Liver (tissue), 9 donors: Measurements from ENCODE around the gene HBE1. TPM values are rescaled to one million over a fixed set of nuclear protein-coding genes. Genes with fewer than 3 reads are reported as not detected.

Experiments used
- DNase-seq: peaks from one replicate; pipeline ENCODE4 v3.0.0-alpha.2; 2017; ENCODE audit warnings: low spot score
- H3K27ac ChIP-seq, 2 donors: one replicate each; pipeline ENCODE4 v1.7.0; 2013; ENCODE audit warnings: inconsistent platforms in 2 of 2, low read length in 2 of 2, control low read depth in 1 of 2, low read depth in 1 of 2, mild to moderate bottlenecking in 1 of 2
- H3K27me3 ChIP-seq, 4 donors: one replicate each; pipeline versions ENCODE4 v1.6.1 to v1.7.0; 2013; ENCODE audit warnings: low read length in 3 of 4, inconsistent platforms in 1 of 4, mild to moderate bottlenecking in 1 of 4, moderate library complexity in 1 of 4; ENCODE audit not compliant: control insufficient read depth in 4 of 4, insufficient read depth in 4 of 4
- H3K36me3 ChIP-seq, 4 donors: one replicate each; pipeline versions ENCODE4 v1.6.1 to v1.7.0; 2013; ENCODE audit warnings: low read length in 3 of 4, mild to moderate bottlenecking in 3 of 4, low read depth in 1 of 4, moderate library complexity in 1 of 4; ENCODE audit not compliant: control insufficient read depth in 4 of 4, insufficient read depth in 3 of 4
- H3K4me1 ChIP-seq, 4 donors: one replicate each; pipeline versions ENCODE4 v1.6.1 to v1.7.0; 2013; ENCODE audit warnings: low read length in 3 of 4, mild to moderate bottlenecking in 3 of 4, moderate library complexity in 1 of 4; ENCODE audit not compliant: control insufficient read depth in 4 of 4, insufficient read depth in 4 of 4
- H3K4me3 ChIP-seq, 3 donors: one replicate each; pipeline versions ENCODE4 v1.6.1 to v1.7.0; 2013; ENCODE audit warnings: low read length in 3 of 3, control low read depth in 1 of 3, low read depth in 1 of 3, mild to moderate bottlenecking in 1 of 3
- H3K9ac ChIP-seq, 2 donors: one replicate each; pipeline ENCODE4 v1.7.0; 2013; ENCODE audit warnings: low read length in 2 of 2, mild to moderate bottlenecking in 2 of 2, moderate library complexity in 2 of 2, control low read depth in 1 of 2, low read depth in 1 of 2
- H3K9me3 ChIP-seq, 4 donors: one replicate each; pipeline versions ENCODE4 v1.6.1 to v1.7.0; 2013; ENCODE audit warnings: low read length in 3 of 4; ENCODE audit not compliant: control insufficient read depth in 4 of 4
- CTCF ChIP-seq: fragments of 150-350 bp; IDR thresholded peaks from 2 replicates; pipeline ENCODE4 v1.5.1; 2017; ENCODE audit warnings: improper control_type of control experiment, low read depth, low read length; ENCODE audit not compliant: missing input control
- EGR1 ChIP-seq, 2 donors: IDR thresholded peaks; 2 replicates each; pipeline ENCODE4 v1.6.1; 2016 to 2018; ENCODE audit warnings: antibody characterized with exemption in 2 of 2, low read depth in 2 of 2
- FOXA1 ChIP-seq: IDR thresholded peaks from 2 replicates; pipeline ENCODE4 v1.6.1; 2016; ENCODE audit warnings: antibody characterized with exemption
- FOXA2 ChIP-seq: IDR thresholded peaks from 2 replicates; pipeline ENCODE4 v1.6.1; 2016; ENCODE audit warnings: antibody characterized with exemption
- GABPA ChIP-seq, 2 donors: IDR thresholded peaks in 1 of 2; conservative IDR thresholded peaks in 1 of 2; 2 replicates each; pipeline ENCODE4 v1.6.1; 2016; ENCODE audit warnings: antibody characterized with exemption in 2 of 2, mild to moderate bottlenecking in 1 of 2, moderate library complexity in 1 of 2
- HNF4A ChIP-seq, 2 donors: conservative IDR thresholded peaks; 2 replicates each; pipeline ENCODE4 v1.6.1; 2016; ENCODE audit warnings: antibody characterized with exemption in 2 of 2, mild to moderate bottlenecking in 2 of 2
- HNF4G ChIP-seq: IDR thresholded peaks from 2 replicates; pipeline ENCODE4 v1.6.1; 2016; ENCODE audit warnings: antibody characterized with exemption
- JUND ChIP-seq, 2 donors: IDR thresholded peaks; 2 replicates each; pipeline ENCODE4 v1.6.1; 2016; ENCODE audit warnings: antibody characterized with exemption in 2 of 2
- NR2F2 ChIP-seq: IDR thresholded peaks from 2 replicates; pipeline ENCODE4 v1.6.1; 2016; ENCODE audit warnings: antibody characterized with exemption
- RAD21 ChIP-seq, 2 donors: IDR thresholded peaks; 2 replicates each; pipeline ENCODE4 v1.6.1; 2016; ENCODE audit warnings: antibody characterized with exemption in 2 of 2, mild to moderate bottlenecking in 2 of 2
- RXRA ChIP-seq, 2 donors: IDR thresholded peaks; 2 replicates each; pipeline ENCODE4 v1.6.1; 2017 to 2018; ENCODE audit warnings: antibody characterized with exemption in 2 of 2, mild to moderate bottlenecking in 1 of 2
- SP1 ChIP-seq: IDR thresholded peaks from 2 replicates; pipeline ENCODE4 v1.6.1; 2018; ENCODE audit warnings: antibody characterized with exemption, mild to moderate bottlenecking
- TAF1 ChIP-seq: conservative IDR thresholded peaks from 2 replicates; pipeline ENCODE4 v1.6.1; 2016; ENCODE audit warnings: antibody characterized with exemption, mild to moderate bottlenecking
- YY1 ChIP-seq: IDR thresholded peaks from 2 replicates; pipeline ENCODE4 v1.6.1; 2016; ENCODE audit warnings: antibody characterized with exemption, mild to moderate bottlenecking
- ZBTB33 ChIP-seq: IDR thresholded peaks from 2 replicates; pipeline ENCODE4 v1.6.1; 2016; ENCODE audit warnings: antibody characterized with exemption
- WGBS: extraction: QIAGEN DNeasy Blood & Tissue Kit; methylation state at CpG from one replicate; pipeline ENCODE4 v1.1.7; 2013; 5-methylcytosine and 5-hydroxymethylcytosine counted together
- polyA plus RNA-seq, 2 donors: library from polyadenylated mRNA; stranded (reverse) in 1 of 2; unstranded in 1 of 2; fragments of 200-250 nt in 1 of 2; fragments of >200 nt in 1 of 2; fragmentation: Nextera tagmentation in 1 of 2; extraction: Ambion mirVana in 1 of 2; gene quantifications; one replicate each; pipeline versions ENCODE4 v1.2.1 to v1.2.3, GENCODE V29; 2013 to 2015
- total RNA-seq, 2 donors: library from RNA; depleted of rRNA; stranded (reverse); fragments of >200 nt; gene quantifications; one replicate each; pipeline ENCODE4 v1.2.3, GENCODE V29; 2014
- TF ChIP-seq, protein P1 (sequence below): IDR thresholded peaks from 2 replicates; pipeline ENCODE4 v1.6.1; 2016; ENCODE audit warnings: antibody characterized with exemption
- TF ChIP-seq, protein P2 (sequence below): IDR thresholded peaks from 2 replicates; pipeline ENCODE4 v1.6.1; 2016; ENCODE audit warnings: antibody characterized with exemption
- TF ChIP-seq, protein P3 (sequence below): IDR thresholded peaks from 2 replicates; pipeline ENCODE4 v1.6.1; 2016; ENCODE audit warnings: antibody characterized with exemption, mild to moderate bottlenecking
- donor health status: healthy.
- donor health status: healthy.
- donor health status: healthy.
- donor health status: healthy.
- donor health status: healthy.

Gene HBE1
- total and polyA plus RNA-seq, 4 donors: 82.7 TPM; not detected in 3

- TF ChIP-seq, protein P1, sequence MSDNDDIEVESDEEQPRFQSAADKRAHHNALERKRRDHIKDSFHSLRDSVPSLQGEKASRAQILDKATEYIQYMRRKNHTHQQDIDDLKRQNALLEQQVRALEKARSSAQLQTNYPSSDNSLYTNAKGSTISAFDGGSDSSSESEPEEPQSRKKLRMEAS: no peak
- TF ChIP-seq YY1 (no peak), JUND (IDR thresholded peaks at IDR 0.05) (no peak), NR2F2 (no peak), SP1 (no peak), TAF1 (no peak), RAD21 (IDR thresholded peaks at IDR 0.05) (no peak), HNF4A (conservative IDR thresholded peaks at IDR 0.05) (no peak), FOXA1 (no peak), GABPA (IDR thresholded peaks at IDR 0.05 in 1 of 2, conservative IDR thresholded peaks at IDR 0.05 in 1 of 2) (no peak), FOXA2 (no peak), CTCF (no peak), EGR1 (IDR thresholded peaks at IDR 0.05; ENCODE audit: low read depth in 2 of 2) (no peak), RXRA (IDR thresholded peaks at IDR 0.05) (no peak), HNF4G (no peak), ZBTB33 (no peak)
- TF ChIP-seq, protein P2, sequence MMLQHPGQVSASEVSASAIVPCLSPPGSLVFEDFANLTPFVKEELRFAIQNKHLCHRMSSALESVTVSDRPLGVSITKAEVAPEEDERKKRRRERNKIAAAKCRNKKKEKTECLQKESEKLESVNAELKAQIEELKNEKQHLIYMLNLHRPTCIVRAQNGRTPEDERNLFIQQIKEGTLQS: no peak
- TF ChIP-seq, protein P3, sequence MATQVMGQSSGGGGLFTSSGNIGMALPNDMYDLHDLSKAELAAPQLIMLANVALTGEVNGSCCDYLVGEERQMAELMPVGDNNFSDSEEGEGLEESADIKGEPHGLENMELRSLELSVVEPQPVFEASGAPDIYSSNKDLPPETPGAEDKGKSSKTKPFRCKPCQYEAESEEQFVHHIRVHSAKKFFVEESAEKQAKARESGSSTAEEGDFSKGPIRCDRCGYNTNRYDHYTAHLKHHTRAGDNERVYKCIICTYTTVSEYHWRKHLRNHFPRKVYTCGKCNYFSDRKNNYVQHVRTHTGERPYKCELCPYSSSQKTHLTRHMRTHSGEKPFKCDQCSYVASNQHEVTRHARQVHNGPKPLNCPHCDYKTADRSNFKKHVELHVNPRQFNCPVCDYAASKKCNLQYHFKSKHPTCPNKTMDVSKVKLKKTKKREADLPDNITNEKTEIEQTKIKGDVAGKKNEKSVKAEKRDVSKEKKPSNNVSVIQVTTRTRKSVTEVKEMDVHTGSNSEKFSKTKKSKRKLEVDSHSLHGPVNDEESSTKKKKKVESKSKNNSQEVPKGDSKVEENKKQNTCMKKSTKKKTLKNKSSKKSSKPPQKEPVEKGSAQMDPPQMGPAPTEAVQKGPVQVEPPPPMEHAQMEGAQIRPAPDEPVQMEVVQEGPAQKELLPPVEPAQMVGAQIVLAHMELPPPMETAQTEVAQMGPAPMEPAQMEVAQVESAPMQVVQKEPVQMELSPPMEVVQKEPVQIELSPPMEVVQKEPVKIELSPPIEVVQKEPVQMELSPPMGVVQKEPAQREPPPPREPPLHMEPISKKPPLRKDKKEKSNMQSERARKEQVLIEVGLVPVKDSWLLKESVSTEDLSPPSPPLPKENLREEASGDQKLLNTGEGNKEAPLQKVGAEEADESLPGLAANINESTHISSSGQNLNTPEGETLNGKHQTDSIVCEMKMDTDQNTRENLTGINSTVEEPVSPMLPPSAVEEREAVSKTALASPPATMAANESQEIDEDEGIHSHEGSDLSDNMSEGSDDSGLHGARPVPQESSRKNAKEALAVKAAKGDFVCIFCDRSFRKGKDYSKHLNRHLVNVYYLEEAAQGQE: no peak
- Histone ChIP-seq H3K36me3 (no peaks in the 10 kb centered on the region), H3K27ac (no peak overlapping the region), H3K4me1 (no peaks in the 10 kb centered on the region), H3K27me3 (peaks cover 0 to 15% (median 0%) of the 10 kb centered on the region in 4 donors), H3K4me3 (no peak overlapping the region), H3K9ac (no peak overlapping the region), H3K9me3 (no peaks in the 10 kb centered on the region)
- DNase-seq: no peak
- WGBS: 56% methylated on average over 1 of the region's 1 CpG
These were observed 16.9 kb downstream of the HBE1 start for GRCh38 chr11:5252919-5253265.
